NCI-H345 (cell line): ENCODE results near the gene SPAAR.
A peak's percentile ranks its signal among the peaks of the same experiment; 100 is the strongest.
"Not testable (repeated sequence)": the region's sequence is repeated elsewhere in the genome, so short reads cannot be mapped to it uniquely, and the experiment has no call there.

Source experiments
- DNase-seq: peaks from one replicate; lab custom pipeline; 2025; lab: John Stamatoyannopoulos, UW

The SPAAR gene, protein sequence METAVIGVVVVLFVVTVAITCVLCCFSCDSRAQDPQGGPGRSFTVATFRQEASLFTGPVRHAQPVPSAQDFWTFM

DNA sequence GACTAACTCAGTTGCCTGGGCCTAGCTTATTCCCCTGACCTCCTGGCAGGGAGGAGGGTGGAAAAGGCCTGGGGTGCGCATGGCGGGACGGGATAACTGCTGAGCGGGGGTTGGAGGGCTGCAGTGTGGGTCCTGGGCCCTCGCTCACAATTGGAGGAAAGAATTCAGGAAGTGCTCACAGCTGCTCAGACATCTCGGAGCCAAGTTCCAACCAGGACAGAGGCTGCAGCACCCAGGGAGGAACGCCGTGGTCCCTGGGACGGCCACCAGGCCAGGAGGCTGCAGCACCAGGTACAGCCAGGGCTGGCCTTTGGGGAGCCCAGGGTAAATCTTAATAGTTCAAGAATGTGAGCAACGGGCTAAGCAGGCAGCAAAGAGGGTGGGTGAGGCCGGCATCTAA lies at the start of gene SPAAR:
SPAAR (plus strand) TSS at position 217 of the 400 bp plus-strand sequence. CDS start 974 bp downstream, outside the sequence.
- no peak for DNase-seq

GRCh38 chr9:35859990-35860339 lies 49.3 kb upstream of the SPAAR start:
- no peak for DNase-seq

GRCh38 chr9:35861161-35861897 lies 48.0 kb upstream of the SPAAR start:
- no peak for DNase-seq

DNA sequence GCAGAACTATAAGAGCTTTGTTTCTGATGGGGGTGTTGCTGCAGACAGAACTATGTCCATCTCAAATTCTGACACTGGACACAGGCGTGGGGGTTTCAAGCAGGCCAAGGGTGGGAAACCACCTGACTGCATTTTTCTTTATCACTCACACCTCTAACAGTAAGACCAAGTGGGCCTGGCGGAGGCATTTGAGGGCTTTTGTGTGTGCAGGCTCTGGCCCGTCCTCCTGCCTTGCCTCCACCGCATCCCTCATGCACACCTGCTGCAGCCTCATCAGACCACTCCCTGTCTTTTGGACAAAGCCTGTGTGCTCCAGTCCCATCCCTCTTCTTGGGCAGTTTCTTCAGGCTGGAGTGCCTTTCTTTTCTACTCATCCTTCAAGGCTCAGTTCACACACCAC lies 47.0 kb upstream of the SPAAR start:
- DNase-seq = no peak

- DNase-seq = no peak
These were observed 45.7 kb upstream of the SPAAR start for GRCh38 chr9:35863583-35863982.

DNA sequence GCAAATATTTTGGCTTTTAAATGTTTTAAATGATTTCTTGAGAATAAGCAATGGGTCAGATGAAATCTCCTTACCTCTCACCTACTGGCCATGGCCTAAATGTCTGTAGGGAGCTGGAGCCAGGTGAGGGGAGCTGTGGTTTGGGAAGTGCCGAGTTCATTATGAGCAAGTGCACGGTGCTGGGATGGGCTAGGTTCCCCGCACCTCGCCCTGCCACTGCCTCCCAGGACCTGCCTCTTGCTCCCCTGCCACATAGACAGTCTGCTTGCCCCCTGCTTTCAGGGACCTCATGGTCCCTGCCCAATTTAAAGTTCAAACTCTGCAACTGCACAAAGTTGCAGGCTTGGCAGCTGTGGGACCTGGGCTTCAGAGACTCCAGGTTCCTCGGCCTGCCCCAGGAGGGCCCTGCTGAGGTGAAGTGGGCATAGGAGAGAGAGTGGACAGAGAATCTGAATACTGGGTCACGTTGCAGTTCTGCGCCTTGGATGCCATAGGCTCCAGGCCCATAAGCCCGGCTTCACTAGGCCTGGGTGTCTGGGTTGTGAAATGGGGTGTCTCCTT lies 44.5 kb upstream of the SPAAR start:
- no peak for DNase-seq

- no peak for DNase-seq
These were observed 41.8 kb upstream of the SPAAR start for GRCh38 chr9:35867538-35867937.

DNA sequence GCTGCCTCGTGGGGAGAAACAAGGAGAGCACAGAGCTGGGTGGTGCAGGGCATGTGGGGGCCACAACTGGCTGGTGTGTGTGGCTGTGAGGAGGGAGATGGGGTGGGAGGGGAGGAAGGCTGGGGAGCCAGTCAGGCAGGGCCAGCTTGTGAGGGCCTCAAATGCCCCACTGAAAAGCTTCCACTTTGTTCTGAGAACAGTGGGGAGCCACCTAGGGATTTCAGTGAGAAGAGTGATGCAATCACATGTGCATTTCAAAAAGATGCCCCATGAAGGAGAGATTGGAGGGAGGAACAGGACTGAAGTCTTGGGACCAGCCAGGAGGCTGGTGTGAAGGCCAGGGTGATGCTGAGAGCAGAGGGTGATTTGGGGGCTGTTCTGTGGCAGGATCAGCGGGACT lies 40.4 kb upstream of the SPAAR start:
- DNase-seq = no peak

DNA sequence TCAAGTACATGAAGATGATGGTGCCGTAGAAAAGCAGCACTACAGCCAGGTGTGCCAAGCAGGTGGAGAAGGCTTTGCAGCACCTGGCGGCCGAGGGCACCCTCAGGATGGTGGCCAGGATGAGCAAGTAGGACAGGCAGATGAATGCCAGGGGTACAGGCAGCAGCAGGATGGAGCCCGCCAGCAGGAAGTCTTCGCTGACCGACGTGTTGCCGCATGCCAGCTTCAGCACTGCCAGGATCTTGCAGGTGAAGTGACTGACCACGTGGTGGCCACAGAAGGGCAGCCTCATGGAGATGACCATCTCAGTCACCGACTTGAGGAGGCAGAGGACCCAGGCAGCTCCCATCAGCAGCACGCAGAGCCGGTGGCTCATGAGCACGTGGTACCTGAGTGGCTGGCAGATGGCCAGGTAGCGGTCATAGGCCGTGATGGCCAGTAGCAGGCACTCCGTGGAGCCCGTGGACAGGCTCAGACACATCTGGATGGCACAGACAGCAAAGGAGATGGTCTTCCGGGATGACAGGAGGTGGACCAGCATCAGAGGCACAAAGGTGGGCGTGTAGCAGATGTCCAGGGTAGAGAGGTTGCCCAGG lies 39.6 kb upstream of the SPAAR start:
- DNase-seq = no peak

GRCh38 chr9:35870351-35870923 lies 38.9 kb upstream of the SPAAR start, which contains the start of gene OR13J1:
Gene OR13J1, minus strand, starts transcription at chr9:35870401. Its CDS starts 0 bp downstream, at chr9:35870401.
- DNase-seq = no peak

DNA sequence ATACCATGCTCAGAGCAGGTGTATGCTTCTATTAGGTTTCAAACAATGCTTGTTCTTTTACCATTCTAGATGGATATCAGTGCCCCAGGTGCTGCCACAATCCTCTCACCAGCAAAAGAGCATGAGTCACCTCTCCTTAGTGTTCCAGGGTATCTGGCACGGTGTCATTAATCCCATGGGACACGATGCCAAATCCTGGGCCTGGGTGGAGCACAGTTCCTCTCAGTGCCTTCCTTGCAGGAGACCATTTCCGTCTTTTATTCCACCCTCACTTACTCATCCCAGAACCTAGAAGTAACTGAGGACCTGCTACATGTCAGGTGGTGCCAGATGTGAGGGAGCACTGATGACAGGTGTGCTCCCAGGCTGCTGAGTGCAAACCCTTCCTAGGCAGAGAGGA lies 37.7 kb upstream of the SPAAR start:
- DNase-seq = no peak

- DNase-seq = no peak
These were observed 36.8 kb upstream of the SPAAR start for GRCh38 chr9:35872505-35872904.

GRCh38 chr9:35882263-35882848 lies 26.9 kb upstream of the SPAAR start:
- peak; percentile 73 for DNase-seq

- no peak for DNase-seq
These were observed 26.3 kb upstream of the SPAAR start for GRCh38 chr9:35882996-35883395.

DNA sequence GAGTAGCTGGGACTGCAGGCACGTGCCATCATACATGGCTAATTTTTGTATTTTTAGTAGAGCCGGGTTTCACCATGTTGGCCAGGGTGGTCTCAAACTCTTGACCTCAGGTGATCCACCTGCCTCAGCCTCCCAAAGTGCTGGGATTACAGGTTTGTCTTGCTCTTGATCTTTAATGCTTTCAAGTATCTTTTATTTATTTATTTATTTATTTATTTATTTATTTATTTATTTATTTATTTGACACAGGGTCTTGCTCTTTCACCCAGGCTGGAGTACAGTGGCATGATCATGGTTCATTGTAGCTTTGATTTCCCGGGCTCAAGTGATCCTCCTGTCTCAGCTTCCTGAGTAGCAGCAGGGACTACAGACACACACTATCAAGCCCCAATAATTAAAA lies 24.4 kb upstream of the SPAAR start:
- not testable (repeated sequence) for DNase-seq

DNA sequence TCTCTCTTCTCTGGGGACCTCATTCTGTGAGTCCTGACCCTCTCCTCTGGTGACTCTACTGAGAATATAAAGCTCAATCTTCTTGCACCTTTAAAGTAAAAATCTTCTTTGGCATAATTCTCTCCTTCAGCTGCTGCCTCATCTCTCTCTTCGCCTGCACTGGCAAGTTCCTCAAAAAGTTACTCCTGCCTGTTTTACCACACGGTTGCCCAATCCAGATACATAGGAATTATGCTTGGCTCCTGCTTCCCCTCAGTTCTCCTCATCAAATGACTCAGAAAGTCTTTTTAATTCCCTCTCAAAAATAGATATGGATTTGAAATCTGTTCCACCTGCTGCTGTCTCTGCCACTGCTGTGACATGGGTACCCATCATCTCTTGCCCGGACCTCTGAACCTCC lies 17.6 kb upstream of the SPAAR start:
- DNase-seq = no peak

DNA sequence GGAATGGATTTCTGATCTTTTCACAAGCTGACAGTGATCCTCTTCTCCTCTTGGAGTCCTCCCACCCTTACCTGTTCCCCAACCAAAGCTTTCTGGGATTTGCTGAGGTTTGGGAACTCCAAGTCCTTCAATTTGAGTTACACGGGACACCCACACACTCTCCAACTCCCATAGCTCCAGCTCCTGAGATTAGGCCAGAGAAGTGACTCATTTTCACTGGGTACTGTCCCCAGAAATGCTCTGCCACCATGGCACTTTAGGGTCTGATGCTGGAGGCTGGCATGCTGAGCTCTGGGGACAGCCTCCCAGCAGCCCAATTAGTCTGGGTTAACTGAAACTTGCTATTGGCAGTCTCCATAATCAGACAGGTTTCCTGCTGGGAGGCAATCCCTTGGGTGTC lies 17.2 kb upstream of the SPAAR start:
- no peak for DNase-seq

- no peak for DNase-seq
These were observed 12.7 kb upstream of the SPAAR start for GRCh38 chr9:35896570-35896969.

DNA sequence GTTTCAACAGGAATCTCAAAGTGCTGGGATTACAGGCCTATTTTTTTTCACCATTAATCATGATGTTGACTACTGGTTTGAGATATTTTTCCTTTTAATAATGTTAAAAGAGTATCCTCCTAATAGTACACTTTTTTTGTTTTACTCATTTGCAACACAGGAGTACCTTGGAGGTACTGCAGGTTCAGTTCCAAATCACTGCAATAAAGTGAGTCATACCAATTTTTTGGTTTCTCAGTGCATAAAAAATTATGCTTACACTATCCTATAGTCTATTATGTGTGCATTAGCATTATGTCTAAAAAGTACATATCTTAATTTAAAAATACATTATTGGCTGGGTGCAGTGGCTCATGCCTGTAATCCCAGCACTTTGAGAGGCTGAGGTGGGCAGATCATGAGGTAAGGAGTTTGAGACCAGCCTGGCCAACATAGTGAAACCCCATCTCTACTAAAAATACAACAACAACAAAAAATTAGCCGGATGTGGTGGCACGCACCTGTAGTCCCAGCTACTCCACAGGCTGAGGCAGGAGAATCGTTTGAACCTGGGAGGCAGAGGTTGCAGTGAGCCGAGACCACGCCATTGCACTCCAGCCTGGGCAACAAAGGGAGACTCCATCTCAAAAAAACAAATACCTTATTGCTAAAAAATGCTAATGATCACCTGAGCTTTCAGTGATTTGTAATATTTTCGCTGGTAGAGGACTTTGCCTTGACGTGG lies 11.8 kb upstream of the SPAAR start:
- not testable (repeated sequence) for DNase-seq

DNA sequence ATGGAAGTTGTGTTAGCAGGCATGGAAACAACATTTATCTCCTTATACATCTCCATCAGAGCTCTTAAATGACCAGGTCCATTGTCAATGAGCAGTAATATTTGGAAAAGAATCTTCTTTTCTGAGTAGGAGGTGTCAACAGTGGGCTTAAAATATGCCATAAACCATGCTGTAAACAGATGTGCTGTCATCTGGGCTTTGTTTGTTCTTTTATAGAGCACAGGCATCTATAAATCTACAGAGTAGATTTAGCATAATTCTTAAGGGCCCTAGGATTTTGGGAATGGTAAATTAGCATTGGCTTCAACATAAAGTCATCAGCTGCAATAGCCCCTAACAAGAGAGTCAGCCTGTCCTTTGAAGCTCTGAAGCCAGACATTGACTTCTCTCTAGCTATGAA lies 11.0 kb upstream of the SPAAR start:
- no peak for DNase-seq

- no peak for DNase-seq
These were observed 10.3 kb upstream of the SPAAR start for GRCh38 chr9:35899021-35899420.

- peak; percentile 60 for DNase-seq
These were observed 6.2 kb upstream of the SPAAR start for GRCh38 chr9:35903049-35903448.
